GM19468 (cell line): Measurements from ENCODE around the gene PCDHB11.
"Not testable (repeated sequence)": the region's sequence is repeated elsewhere in the genome, so short reads cannot be mapped to it uniquely, and the experiment has no call there.

Source experiments
- ATAC-seq: cut with Tn5 transposase; IDR thresholded peaks from one replicate; pipeline ENCODE4 v1.9.1; 2021; ENCODE audit warnings: mild to moderate bottlenecking, moderate library complexity, moderate number of reproducible peaks; ENCODE audit not compliant: unreplicated experiment; ENCODE audit errors: extremely low read depth

Gene PCDHB11

DNA sequence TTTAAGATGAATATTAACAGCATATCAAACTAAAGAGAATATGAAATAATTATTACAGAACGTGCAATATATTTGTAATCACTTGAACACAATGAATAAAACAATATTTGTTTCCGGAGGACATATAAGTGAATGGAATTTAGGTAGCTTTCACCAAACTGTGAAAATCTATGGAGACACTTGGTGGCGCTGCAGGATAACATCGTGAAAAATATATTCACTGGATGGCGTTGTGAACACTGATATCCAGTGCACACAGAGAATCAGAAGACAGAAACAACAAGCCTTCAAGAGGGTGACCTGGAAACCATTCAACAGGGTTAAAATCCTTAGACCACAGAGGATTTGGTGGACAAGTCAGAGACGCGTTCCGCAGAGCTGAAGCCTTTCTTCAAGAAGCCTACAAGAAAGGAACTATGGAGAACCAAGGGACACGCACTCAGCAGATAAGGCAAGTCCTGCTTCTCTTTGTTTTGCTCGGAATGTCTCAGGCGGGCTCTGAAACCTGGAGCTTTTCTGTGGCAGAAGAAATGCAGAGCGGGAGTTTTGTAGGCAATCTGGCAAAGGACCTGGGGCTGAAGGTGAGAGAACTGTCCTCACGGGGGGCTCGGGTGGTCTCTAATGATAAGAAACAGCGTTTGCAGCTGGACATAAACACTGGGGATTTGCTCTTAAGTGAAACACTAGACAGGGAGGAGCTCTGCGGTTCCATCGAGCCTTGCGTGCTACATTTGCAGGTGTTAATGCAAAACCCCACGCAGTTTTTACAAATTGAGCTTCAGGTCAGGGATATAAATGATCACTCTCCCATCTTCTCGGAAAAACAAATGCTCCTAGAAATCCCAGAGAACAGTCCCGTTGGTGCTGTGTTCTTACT, at the start of gene PCDHB11:
TSS of gene PCDHB11 (plus strand) at position 269 of the 877 bp plus-strand sequence. CDS start at position 417, 148 bp downstream.
- ATAC-seq, result no peak

DNA sequence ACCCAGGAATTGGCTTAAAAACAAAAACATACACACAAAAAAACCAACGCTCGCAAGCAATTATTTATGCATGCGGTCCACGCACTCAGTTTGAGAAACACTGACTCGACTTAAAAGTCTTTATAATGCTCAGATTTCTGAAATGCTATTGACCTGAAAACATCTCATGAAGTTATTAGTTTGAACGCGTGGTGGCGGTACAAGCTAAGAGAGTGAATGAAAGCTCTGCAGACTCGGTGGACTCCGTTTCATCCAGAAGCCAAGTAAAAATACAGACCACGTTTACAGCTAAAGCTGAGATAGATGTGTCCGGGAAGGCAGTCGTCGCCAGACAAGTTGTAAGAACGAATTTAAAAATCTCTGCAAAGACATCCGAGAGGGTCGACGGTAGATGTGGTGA, 49.6 kb upstream of the PCDHB11 start, which contains the start of gene PCDHB6:
TSS of gene PCDHB6 (plus strand) at position 246 of the 400 bp plus-strand sequence. CDS start 201 bp downstream, outside the sequence.
- no peak for ATAC-seq

DNA sequence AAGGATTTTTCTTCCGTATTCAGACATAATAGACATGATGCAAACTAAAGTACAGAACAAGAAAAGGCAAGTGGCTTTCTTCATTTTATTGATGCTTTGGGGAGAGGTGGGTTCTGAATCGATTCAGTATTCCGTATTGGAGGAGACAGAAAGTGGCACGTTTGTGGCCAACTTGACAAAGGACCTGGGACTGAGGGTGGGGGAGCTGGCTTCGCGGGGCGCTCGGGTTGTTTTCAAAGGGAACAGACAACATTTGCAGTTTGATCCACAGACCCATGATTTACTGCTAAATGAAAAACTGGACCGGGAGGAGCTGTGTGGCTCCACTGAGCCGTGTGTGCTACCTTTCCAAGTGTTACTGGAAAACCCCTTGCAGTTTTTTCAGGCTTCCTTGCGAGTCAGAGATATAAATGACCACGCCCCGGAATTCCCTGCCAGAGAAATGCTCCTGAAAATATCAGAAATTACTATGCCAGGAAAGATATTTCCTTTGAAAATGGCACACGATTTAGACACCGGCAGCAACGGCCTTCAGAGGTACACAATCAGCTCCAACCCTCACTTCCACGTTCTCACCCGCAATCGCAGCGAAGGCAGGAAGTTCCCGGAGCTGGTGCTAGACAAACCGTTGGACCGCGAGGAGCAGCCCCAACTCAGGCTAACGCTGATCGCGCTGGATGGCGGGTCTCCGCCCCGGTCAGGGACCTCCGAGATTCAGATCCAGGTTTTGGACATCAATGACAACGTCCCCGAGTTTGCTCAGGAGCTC, 49.0 kb upstream of the PCDHB11 start:
- ATAC-seq, result no peak

DNA sequence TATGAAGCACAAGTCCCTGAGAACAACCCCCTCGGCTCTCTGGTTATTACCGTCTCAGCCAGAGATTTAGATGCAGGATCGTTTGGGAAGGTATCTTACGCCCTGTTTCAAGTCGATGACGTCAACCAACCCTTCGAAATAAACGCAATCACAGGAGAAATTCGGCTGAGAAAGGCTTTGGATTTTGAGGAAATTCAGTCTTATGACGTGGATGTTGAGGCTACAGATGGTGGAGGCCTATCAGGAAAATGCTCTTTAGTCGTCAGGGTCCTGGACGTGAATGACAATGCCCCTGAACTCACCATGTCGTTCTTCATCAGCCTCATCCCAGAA, 48.5 kb upstream of the PCDHB11 start:
- ATAC-seq, result no peak

DNA sequence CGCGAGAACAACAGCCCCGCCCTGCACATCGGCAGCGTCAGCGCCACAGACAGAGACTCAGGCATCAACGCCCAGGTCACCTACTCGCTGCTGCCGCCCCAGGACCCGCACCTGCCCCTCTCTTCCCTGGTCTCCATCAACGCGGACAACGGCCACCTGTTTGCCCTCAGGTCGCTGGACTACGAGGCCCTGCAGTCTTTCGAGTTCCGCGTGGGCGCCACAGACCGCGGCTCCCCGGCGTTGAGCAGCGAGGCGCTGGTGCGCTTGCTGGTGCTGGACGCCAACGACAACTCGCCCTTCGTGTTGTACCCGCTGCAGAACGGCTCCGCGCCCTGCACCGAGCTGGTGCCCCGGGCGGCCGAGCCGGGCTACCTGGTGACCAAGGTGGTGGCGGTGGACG, 47.8 kb upstream of the PCDHB11 start:
- ATAC-seq, result not testable (repeated sequence)

DNA sequence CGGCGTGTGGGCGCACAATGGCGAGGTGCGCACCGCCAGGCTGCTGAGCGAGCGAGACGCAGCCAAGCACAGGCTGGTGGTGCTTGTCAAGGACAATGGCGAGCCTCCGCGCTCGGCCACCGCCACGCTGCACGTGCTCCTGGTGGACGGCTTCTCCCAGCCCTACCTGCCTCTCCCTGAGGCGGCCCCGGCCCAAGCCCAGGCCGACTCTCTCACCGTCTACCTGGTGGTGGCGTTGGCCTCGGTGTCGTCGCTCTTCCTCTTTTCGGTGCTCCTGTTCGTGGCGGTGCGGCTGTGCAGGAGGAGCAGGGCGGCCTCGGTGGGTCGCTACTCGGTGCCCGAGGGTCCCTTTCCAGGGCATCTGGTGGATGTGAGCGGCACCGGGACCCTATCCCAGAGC, 47.3 kb upstream of the PCDHB11 start:
- not testable (repeated sequence) for ATAC-seq

DNA sequence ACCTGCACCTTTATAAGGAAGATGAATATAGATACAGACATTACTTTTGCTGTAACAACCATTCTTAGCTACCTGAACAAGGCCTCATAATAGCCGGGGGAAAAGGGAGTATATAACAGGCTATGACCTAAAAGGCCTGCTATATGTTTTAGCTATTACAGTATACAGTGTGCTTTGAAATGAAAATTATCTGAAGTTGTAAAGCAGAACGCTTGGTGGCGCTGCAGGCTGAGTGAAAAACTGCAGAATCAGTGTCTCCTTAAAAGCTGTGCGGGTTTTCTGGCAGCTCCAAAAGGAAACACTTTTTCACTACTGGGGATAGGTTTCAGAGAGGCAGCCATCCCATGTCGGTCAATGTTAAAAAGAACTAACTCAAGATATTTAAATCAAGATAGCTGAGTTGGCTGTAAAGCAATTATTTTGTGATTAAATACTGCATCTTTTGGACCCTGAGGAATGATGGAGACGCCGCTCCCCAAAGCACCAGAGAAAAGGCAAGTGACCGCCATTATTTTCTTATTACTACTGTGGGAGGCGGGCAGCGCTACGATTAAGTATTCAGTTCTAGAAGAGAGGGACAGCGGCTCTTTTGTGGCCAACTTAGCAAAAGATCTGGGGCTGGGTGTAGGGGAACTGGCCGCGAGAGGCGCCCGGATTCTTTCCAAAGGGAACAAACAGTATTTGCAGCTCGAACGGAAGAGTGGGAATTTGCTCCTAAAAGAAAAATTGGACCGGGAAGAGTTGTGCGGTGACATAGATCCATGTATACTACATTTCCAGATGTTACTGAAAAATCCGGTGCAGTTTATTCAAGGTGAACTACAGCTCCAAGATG, 43.7 kb upstream of the PCDHB11 start:
- no peak for ATAC-seq

DNA sequence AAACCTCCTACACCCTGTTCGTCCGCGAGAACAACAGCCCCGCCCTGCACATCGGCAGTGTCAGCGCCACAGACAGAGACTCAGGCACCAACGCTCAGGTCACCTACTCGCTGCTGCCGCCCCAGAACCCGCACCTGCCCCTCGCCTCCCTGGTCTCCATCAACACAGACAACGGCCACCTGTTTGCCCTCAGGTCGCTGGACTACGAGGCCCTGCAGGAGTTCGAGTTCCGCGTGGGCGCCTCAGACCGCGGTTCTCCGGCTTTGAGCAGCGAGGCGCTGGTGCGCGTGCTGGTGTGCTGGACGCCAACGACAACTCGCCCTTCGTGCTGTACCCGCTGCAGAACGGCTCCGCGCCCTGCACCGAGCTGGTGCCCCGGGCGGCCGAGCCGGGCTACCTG, 42.1 kb upstream of the PCDHB11 start:
- not testable (repeated sequence) for ATAC-seq

DNA sequence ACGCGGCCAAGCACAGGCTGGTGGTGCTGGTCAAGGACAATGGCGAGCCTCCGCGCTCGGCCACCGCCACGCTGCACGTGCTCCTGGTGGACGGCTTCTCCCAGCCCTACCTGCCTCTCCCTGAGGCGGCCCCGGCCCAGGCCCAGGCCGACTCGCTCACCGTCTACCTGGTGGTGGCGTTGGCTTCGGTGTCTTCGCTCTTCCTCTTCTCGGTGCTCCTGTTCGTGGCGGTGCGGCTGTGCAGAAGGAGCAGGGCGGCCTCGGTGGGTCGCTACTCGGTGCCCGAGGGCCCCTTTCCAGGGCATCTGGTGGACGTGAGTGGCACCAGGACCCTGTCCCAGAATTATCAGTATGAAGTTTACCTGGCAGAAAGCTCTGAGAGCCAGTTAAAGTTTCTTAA, 41.5 kb upstream of the PCDHB11 start:
- not testable (repeated sequence) for ATAC-seq

DNA sequence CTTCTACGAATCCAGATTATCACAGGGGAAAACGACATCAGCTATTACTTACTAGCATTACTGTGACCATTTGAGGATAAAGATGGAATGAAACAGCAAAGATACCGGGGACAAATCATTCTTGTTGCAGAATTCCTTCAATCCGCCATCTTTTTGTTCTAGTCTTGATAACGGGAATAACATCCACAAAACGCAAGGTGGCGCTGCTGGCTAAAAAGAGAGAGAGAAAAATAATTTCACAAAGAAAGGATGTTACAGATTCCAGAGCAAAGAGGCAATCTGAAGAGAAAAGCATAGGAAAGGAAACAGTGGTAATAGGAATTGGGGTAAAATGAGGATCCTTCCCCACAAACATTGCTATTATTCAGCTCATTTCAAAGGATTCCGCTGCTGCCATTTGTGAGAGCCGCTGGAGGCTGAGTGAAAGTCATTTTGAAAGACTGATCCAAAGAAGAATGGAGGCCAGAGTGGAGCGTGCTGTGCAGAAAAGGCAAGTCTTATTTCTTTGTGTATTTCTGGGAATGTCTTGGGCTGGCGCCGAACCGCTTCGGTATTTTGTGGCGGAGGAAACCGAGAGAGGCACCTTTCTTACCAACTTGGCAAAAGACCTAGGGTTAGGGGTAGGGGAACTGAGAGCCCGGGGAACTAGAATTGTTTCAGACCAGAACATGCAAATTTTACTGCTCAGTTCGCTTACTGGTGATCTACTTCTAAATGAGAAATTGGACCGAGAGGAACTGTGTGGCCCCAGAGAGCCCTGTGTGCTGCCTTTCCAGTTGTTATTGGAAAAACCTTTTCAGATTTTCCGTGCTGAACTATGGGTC, 26.8 kb upstream of the PCDHB11 start, which contains the start of gene PCDHB7:
TSS of gene PCDHB7 (plus strand) at position 264 of the 824 bp plus-strand sequence. CDS start at position 456, 192 bp downstream.
- no peak for ATAC-seq

DNA sequence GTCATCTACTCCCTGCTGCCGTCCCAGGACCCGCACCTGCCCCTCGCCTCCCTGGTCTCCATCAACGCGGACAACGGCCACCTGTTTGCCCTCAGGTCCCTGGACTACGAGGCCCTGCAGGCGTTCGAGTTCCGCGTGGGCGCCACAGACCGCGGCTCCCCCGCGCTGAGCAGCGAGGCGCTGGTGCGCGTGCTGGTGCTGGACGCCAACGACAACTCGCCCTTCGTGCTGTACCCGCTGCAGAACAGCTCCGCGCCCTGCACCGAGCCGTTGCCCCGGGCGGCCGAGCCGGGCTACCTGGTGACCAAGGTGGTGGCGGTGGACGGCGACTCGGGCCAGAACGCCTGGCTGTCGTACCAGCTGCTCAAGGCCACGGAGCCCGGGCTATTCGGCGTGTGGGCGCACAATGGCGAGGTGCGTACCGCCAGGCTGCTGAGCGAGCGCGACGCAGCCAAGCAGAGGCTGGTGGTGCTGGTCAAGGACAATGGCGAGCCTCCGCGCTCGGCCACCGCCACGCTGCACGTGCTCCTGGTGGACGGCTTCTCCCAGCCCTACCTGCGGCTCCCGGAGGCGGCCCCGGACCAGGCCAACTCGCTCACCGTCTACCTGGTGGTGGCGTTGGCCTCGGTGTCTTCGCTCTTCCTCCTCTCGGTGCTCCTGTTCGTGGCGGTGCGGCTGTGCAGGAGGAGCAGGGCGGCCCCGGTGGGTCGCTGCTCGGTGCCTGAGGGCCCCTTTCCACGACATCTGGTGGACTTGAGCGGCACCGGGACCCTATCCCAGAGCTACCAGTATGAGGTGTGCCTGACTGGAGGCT, 24.9 kb upstream of the PCDHB11 start:
- ATAC-seq, result not testable (repeated sequence)

DNA sequence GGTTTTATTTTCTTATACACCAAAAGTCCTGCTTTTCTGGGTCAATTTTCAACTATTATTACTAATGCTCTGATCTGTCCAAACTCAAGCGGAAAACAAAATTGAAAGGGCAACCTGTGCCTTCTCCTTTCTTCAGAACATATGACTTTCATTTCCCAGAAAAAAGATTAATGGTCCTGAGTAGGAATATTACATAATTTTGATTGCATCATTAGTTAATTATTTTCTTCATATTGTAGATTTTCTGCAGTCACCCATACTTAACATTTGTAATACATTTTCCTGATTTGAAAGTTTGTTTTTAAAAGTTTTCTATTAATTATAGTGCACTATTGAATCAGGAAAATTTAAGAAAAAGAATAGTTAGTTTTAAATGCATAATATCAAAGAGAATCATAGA, 23.5 kb upstream of the PCDHB11 start:
- no peak for ATAC-seq

DNA sequence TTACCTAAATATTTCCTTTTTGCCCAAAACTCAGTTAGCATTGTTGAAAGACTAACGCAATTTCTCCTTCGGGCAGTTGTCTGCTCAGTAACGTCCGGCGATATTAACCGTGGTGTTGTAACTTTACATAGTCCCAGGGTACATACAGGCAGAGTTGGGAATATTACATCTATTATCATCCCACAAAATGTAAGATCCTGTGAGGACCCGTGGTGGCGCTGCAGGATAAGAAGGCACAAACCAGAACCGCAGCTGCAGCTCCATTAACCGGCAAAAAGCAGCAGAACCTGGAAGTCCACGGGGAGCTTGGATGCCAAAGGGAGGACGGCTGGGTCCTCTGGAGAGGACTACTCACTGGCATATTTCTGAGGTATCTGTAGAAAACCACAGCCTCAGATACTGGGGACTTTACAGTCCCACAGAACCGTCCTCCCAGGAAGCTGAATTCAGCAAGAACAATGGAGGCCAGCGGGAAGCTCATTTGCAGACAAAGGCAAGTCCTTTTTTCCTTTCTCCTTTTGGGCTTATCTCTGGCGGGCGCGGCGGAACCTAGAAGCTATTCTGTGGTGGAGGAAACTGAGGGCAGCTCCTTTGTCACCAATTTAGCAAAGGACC, 21.7 kb upstream of the PCDHB11 start, which contains the start of gene PCDHB8:
TSS of gene PCDHB8 (plus strand) at position 214 of the 615 bp plus-strand sequence. CDS start at position 459, 245 bp downstream.
- not testable (repeated sequence) for ATAC-seq

DNA sequence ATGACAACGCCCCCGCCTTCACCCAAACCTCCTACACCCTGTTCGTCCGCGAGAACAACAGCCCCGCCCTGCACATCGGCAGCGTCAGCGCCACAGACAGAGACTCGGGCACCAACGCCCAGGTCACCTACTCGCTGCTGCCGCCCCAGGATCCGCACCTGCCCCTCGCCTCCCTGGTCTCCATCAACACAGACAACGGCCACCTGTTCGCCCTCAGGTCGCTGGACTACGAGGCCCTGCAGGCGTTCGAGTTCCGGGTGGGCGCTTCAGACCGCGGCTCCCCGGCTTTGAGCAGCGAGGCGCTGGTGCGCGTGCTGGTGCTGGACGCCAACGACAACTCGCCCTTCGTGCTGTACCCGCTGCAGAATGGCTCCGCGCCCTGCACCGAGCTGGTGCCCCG, 20.1 kb upstream of the PCDHB11 start:
- not testable (repeated sequence) for ATAC-seq

DNA sequence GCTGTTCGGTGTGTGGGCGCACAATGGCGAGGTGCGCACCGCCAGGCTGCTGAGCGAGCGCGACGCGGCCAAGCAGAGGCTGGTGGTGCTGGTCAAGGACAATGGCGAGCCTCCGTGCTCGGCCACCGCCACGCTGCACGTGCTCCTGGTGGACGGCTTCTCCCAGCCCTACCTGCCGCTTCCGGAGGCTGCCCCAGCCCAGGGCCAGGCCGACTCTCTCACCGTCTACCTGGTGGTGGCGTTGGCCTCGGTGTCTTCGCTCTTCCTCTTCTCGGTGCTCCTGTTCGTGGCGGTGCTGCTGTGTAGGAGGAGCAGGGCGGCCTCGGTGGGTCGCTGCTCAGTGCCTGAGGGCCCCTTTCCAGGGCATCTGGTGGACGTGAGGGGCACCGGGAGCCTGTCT, 19.6 kb upstream of the PCDHB11 start:
- not testable (repeated sequence) for ATAC-seq

DNA sequence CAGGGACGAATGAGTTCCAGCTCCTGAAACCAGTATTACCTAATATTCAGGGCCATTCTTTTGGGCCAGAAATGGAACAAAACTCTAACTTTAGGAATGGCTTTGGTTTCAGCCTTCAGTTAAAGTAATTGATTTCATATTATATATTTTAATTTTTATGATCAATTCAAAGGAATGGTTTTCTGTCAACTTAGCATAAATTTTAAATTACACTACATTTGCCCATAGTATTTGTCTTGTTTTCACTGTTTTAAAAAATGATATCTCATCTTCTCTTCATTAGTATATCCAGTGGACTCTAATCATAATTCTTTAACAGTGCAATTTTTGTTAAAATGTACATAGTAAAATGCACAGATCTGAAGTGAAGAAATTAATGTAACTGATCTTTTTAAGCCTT, 19.1 kb upstream of the PCDHB11 start:
- ATAC-seq, result no peak

DNA sequence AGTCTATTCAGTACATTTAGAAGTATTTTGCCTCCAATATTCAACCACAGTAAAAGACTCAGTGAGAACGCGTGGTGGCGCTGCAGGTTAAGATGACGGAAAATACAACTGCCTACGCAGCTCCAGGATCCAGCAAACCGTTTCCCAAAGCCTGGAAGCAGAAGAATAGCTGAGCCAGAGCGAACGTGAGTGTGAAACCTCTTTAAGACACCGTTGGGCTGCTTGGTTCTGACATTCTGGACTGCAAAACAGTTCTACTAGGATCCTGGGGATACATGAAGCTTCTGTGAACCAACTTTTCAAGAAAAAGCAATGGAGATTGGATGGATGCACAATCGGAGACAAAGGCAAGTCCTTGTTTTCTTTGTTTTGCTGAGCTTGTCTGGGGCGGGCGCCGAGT, 17.2 kb upstream of the PCDHB11 start, which contains the start of gene PCDHB16:
TSS of gene PCDHB16 (plus strand) at position 140 of the 400 bp plus-strand sequence. CDS start at position 313, 173 bp downstream.
- ATAC-seq, result no peak
